H9 (cell line): ENCODE measurements around the gene CCDC40. TPM values are rescaled to one million over a fixed set of nuclear protein-coding genes. Genes with fewer than 3 reads are reported as not detected.

ENCODE experiments used
- DNase-seq: peaks from one replicate; pipeline ENCODE4 v3.0.0-alpha.2; 2017
- H2AFZ ChIP-seq: one replicate; pipeline ENCODE4 v1.6.1; 2013; ENCODE audit warnings: mild to moderate bottlenecking, low read length, control low read depth, moderate library complexity
- H2AK5ac ChIP-seq: 2 replicates; pipeline ENCODE4 v1.6.1; 2013; ENCODE audit warnings: low read length, control low read depth, mixed read lengths; ENCODE audit not compliant: insufficient read length
- H2BK120ac ChIP-seq: one replicate; pipeline ENCODE4 v1.6.1; 2013; ENCODE audit warnings: low read depth, mild to moderate bottlenecking, low read length, control low read depth, inconsistent platforms; ENCODE audit not compliant: poor library complexity, severe bottlenecking
- H2BK12ac ChIP-seq: 2 replicates; pipeline ENCODE4 v1.6.1; 2013; ENCODE audit warnings: low read length, control low read depth, mixed read lengths, low read depth; ENCODE audit not compliant: insufficient read length
- H2BK15ac ChIP-seq: 2 replicates; pipeline ENCODE4 v1.6.1; 2013; ENCODE audit warnings: low read depth, low read length, control low read depth
- H2BK20ac ChIP-seq: one replicate; pipeline ENCODE4 v1.6.1; 2013; ENCODE audit warnings: low read depth, mild to moderate bottlenecking, low read length, control low read depth, inconsistent platforms; ENCODE audit not compliant: poor library complexity, severe bottlenecking
- H2BK5ac ChIP-seq: 2 replicates; pipeline ENCODE4 v1.6.1; 2013; ENCODE audit warnings: low read length, control low read depth, mixed read lengths; ENCODE audit not compliant: insufficient read length
- H3K14ac ChIP-seq: 2 replicates; pipeline ENCODE4 v1.6.1; 2013; ENCODE audit warnings: low read length, control low read depth; ENCODE audit not compliant: insufficient read depth
- H3K18ac ChIP-seq: 2 replicates; pipeline ENCODE4 v1.6.1; 2013; ENCODE audit warnings: low read depth, mild to moderate bottlenecking, mixed read lengths, low read length, control low read depth; ENCODE audit not compliant: insufficient read length
- H3K23ac ChIP-seq: 2 replicates; pipeline ENCODE4 v1.6.1; 2013; ENCODE audit warnings: low read length, control low read depth, mixed read lengths, low read depth; ENCODE audit not compliant: insufficient read length
- H3K23me2 ChIP-seq: 2 replicates; pipeline ENCODE4 v1.6.1; 2013; ENCODE audit warnings: low read depth, mild to moderate bottlenecking, mixed read lengths, low read length, control low read depth; ENCODE audit not compliant: insufficient read length, poor library complexity, severe bottlenecking
- H3K27ac ChIP-seq: 2 replicates; pipeline ENCODE4 v1.5.1; 2013; ENCODE audit warnings: low read length, control low read depth, mixed read lengths, low read depth; ENCODE audit not compliant: insufficient read length
- H3K27me3 ChIP-seq: 2 replicates; pipeline ENCODE4 v1.6.1; 2013; ENCODE audit warnings: low read length, control low read depth, inconsistent platforms; ENCODE audit not compliant: insufficient read depth
- H3K4ac ChIP-seq: 2 replicates; pipeline ENCODE4 v1.6.1; 2013; ENCODE audit warnings: low read depth, mild to moderate bottlenecking, control low read depth, inconsistent platforms, low read length, moderate library complexity
- H3K4me1 ChIP-seq: 2 replicates; pipeline ENCODE4 v1.6.1; 2013; ENCODE audit warnings: low read length, control low read depth, inconsistent platforms; ENCODE audit not compliant: insufficient read depth
- H3K4me2 ChIP-seq: 2 replicates; pipeline ENCODE4 v1.6.1; 2013; ENCODE audit warnings: low read length, control low read depth, mixed read lengths; ENCODE audit not compliant: insufficient read length, insufficient read depth
- H3K56ac ChIP-seq: 2 replicates; pipeline ENCODE4 v1.6.1; 2013; ENCODE audit warnings: low read depth, mild to moderate bottlenecking, mixed read lengths, low read length, control low read depth; ENCODE audit not compliant: insufficient read length
- H3K79me1 ChIP-seq: 2 replicates; pipeline ENCODE4 v1.6.1; 2013; ENCODE audit warnings: low read depth, mild to moderate bottlenecking, moderate library complexity, low read length, control low read depth, inconsistent platforms; ENCODE audit not compliant: insufficient read depth, poor library complexity, severe bottlenecking
- H3K79me2 ChIP-seq: 2 replicates; pipeline ENCODE4 v1.6.1; 2013; ENCODE audit warnings: low read length, control low read depth, inconsistent platforms; ENCODE audit not compliant: insufficient read depth
- H3K9ac ChIP-seq: 2 replicates; pipeline ENCODE4 v1.6.1; 2013; ENCODE audit warnings: low read length, control low read depth, mixed read lengths; ENCODE audit not compliant: insufficient read length; ENCODE audit errors: extremely low read depth
- H3K9me3 ChIP-seq: one replicate; pipeline ENCODE4 v1.6.1; 2013; ENCODE audit warnings: low read depth, low read length, inconsistent platforms; ENCODE audit not compliant: control insufficient read depth
- H3T11ph ChIP-seq: one replicate; pipeline ENCODE4 v1.6.1; 2013; ENCODE audit warnings: mild to moderate bottlenecking, low read length, control low read depth, inconsistent platforms
- H4K20me1 ChIP-seq: one replicate; pipeline ENCODE4 v1.6.1; 2013; ENCODE audit not compliant: control insufficient read depth, insufficient read length, insufficient read depth
- H4K5ac ChIP-seq: 2 replicates; pipeline ENCODE4 v1.6.1; 2013; ENCODE audit warnings: low read depth, mild to moderate bottlenecking, mixed read lengths, low read length, control low read depth; ENCODE audit not compliant: insufficient read length
- H4K8ac ChIP-seq: replicated peaks from 2 replicates; pipeline ENCODE4 v1.6.1; 2013; ENCODE audit warnings: low read length, control low read depth, mixed read lengths, low read depth; ENCODE audit not compliant: insufficient read length
- H4K91ac ChIP-seq: 2 replicates; pipeline ENCODE4 v1.6.1; 2013; ENCODE audit warnings: low read depth, mild to moderate bottlenecking, moderate library complexity, mixed read lengths, low read length, control low read depth; ENCODE audit not compliant: insufficient read length
- H3K27ac Mint-ChIP-seq, 3 experiments: 2 replicates in 2 of 3; 3 replicates in 1 of 3; pipeline ENCODE4 v1.8.0; 2020 to 2021; ENCODE audit warnings: mixed read lengths in 3 of 3, mild to moderate bottlenecking in 1 of 3, moderate library complexity in 1 of 3
- H3K27me3 Mint-ChIP-seq: 2 replicates; pipeline ENCODE4 v1.8.0; 2021; ENCODE audit warnings: low read depth, mild to moderate bottlenecking, moderate library complexity, mixed read lengths
- H3K36me3 Mint-ChIP-seq, 3 experiments: 2 replicates in 2 of 3; 3 replicates in 1 of 3; pipeline ENCODE4 v1.8.0; 2020 to 2021; ENCODE audit warnings: low read depth in 3 of 3, mixed read lengths in 3 of 3; ENCODE audit not compliant: insufficient read depth in 1 of 3
- H3K4me1 Mint-ChIP-seq, 2 experiments: 2 replicates each; pipeline ENCODE4 v1.8.0; 2020; ENCODE audit warnings: mixed read lengths in 2 of 2
- H3K4me3 Mint-ChIP-seq, 2 experiments: 2 replicates in 1 of 2; 3 replicates in 1 of 2; pipeline ENCODE4 v1.8.0; 2020 to 2021; ENCODE audit warnings: mild to moderate bottlenecking in 2 of 2, mixed read lengths in 2 of 2, moderate library complexity in 1 of 2
- H3K9me3 Mint-ChIP-seq, 2 experiments: 2 replicates in 1 of 2; 3 replicates in 1 of 2; pipeline ENCODE4 v1.8.0; 2020; ENCODE audit warnings: mild to moderate bottlenecking in 2 of 2, mixed read lengths in 2 of 2, moderate library complexity in 1 of 2
- WGBS: extraction: QIAGEN DNeasy Blood & Tissue Kit; methylation state at CpG from one replicate; pipeline ENCODE4 v1.1.7; 2013; ENCODE audit warnings: missing lambda C conversion rate, low lambda C conversion rate, mixed read lengths; ENCODE audit not compliant: insufficient read length; ENCODE audit errors: extremely low coverage; 5-methylcytosine and 5-hydroxymethylcytosine counted together
- total RNA-seq: library from RNA; stranded (reverse); gene quantifications from 2 replicates; pipeline ENCODE4 v1.2.1, GENCODE V29; 2021
- TF ChIP-seq, protein P1 (sequence below): fragments of 200-600 bp; sonication (generic); conservative IDR thresholded peaks from 3 replicates; pipeline ENCODE4 v1.8.0; 2021; ENCODE audit warnings: antibody characterized with exemption, mild to moderate bottlenecking

CCDC40 gene
- total RNA-seq, 1 experiment from 2014 or later = 8.9 TPM

DNA sequence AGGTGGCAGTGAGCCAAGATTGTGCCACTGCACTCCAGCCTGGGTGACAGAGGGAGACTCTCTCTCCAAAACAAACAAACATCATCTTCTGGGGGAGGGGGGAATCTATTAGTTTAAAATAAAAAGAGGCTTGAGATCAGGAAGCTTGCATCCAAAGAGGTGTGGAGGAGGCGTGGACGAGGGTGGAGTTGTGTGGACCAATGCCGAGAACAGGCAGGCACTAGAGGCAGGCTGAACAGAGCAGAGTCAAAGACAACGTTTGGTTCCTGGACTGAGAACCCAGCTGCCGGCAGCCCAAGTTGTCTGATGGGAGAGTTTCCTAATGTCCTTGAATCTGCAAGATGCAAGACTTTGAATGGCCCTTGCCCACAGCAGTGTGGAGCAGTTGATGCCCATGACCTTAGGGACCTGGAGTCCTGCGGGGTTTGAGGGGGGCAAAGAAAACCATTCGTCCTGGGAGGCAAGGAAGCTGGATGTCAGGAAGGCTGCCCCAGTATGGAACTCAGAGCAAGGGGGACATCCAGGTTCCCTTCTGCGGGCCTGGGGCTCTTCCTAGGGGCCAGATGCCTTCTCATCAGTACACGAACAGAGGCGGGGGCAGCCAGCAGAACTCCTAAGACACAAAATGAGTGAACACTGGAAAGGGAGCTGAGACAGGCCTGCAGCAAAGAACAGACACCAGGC is 9.9 kb upstream of the CCDC40 start:
- Mint-ChIP-seq H3K4me1 (peaks cover 18 to 29% of the 10 kb centered on the region in 2 experiments), H3K27me3 (no peaks in the 10 kb centered on the region), H3K27ac (peak overlapping the region in 2 of 3 experiments; percentile 20 to 66; a peak in 2 of 7 replicates), H3K9me3 (peaks cover 0 to 5% of the 10 kb centered on the region in 2 experiments; a peak in 1 of 5 replicates), H3K4me3 (no peak overlapping the region), H3K36me3 (peaks cover 6 to 17% (median 10%) of the 10 kb centered on the region in 3 experiments; a peak in 6 of 7 replicates)
- no peak overlapping the region for H3K4me2 ChIP-seq
- peaks cover 3% of the 10 kb centered on the region for H3K79me1 ChIP-seq
- no peak overlapping the region for H3K4ac ChIP-seq
- H3K23ac ChIP-seq = no peak overlapping the region
- no peak overlapping the region for H4K91ac ChIP-seq
- no peak for DNase-seq
- no peaks in the 10 kb centered on the region for H3K23me2 ChIP-seq
- H3T11ph ChIP-seq = no peak overlapping the region
- TF ChIP-seq, protein P1, sequence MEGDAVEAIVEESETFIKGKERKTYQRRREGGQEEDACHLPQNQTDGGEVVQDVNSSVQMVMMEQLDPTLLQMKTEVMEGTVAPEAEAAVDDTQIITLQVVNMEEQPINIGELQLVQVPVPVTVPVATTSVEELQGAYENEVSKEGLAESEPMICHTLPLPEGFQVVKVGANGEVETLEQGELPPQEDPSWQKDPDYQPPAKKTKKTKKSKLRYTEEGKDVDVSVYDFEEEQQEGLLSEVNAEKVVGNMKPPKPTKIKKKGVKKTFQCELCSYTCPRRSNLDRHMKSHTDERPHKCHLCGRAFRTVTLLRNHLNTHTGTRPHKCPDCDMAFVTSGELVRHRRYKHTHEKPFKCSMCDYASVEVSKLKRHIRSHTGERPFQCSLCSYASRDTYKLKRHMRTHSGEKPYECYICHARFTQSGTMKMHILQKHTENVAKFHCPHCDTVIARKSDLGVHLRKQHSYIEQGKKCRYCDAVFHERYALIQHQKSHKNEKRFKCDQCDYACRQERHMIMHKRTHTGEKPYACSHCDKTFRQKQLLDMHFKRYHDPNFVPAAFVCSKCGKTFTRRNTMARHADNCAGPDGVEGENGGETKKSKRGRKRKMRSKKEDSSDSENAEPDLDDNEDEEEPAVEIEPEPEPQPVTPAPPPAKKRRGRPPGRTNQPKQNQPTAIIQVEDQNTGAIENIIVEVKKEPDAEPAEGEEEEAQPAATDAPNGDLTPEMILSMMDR = no peak
- no peak overlapping the region for H4K8ac ChIP-seq
- H4K5ac ChIP-seq = no peak overlapping the region
- H3K79me2 ChIP-seq = peaks cover 32% of the 10 kb centered on the region; the same call in 1 of the 2 replicates
- H2BK120ac ChIP-seq = no peak overlapping the region
- no peak overlapping the region for H3K56ac ChIP-seq
- no peak overlapping the region for H2BK15ac ChIP-seq
- no peak overlapping the region for H2BK20ac ChIP-seq
- no peak overlapping the region; the same call in 1 of the 2 replicates for H3K14ac ChIP-seq
- no peak overlapping the region for H2BK5ac ChIP-seq
- H4K20me1 ChIP-seq = peaks cover 9% of the 10 kb centered on the region
- no peaks in the 10 kb centered on the region for H3K9me3 ChIP-seq
- H2AK5ac ChIP-seq = no peak overlapping the region
- H3K9ac ChIP-seq = no peak overlapping the region
- H3K4me1 ChIP-seq = peaks cover 3% of the 10 kb centered on the region; the same call in 1 of the 2 replicates
- no peaks in the 10 kb centered on the region for H3K27me3 ChIP-seq
- no peak overlapping the region for H3K27ac ChIP-seq
- no peak overlapping the region for H3K18ac ChIP-seq
- H2AFZ ChIP-seq = no peak overlapping the region
- H2BK12ac ChIP-seq = no peak overlapping the region
- WGBS = no CpG with 5 or more reads among the region's 10 CpGs
